K562 treated with DMSO at 1 percent for 48 hours (cell line): ENCODE data around the gene WDHD1. TPM values are rescaled to one million over a fixed set of nuclear protein-coding genes. Genes with fewer than 3 reads are reported as not detected.

Experiments used
- total RNA-seq: library from RNA; unstranded; fragments of 300-600 nt; gene quantifications from 2 replicates; pipeline ENCODE4 v1.2.3, GENCODE V29; 2022; ENCODE audit warnings: low replicate concordance; ENCODE audit errors: extremely low read depth

The WDHD1 gene, protein sequence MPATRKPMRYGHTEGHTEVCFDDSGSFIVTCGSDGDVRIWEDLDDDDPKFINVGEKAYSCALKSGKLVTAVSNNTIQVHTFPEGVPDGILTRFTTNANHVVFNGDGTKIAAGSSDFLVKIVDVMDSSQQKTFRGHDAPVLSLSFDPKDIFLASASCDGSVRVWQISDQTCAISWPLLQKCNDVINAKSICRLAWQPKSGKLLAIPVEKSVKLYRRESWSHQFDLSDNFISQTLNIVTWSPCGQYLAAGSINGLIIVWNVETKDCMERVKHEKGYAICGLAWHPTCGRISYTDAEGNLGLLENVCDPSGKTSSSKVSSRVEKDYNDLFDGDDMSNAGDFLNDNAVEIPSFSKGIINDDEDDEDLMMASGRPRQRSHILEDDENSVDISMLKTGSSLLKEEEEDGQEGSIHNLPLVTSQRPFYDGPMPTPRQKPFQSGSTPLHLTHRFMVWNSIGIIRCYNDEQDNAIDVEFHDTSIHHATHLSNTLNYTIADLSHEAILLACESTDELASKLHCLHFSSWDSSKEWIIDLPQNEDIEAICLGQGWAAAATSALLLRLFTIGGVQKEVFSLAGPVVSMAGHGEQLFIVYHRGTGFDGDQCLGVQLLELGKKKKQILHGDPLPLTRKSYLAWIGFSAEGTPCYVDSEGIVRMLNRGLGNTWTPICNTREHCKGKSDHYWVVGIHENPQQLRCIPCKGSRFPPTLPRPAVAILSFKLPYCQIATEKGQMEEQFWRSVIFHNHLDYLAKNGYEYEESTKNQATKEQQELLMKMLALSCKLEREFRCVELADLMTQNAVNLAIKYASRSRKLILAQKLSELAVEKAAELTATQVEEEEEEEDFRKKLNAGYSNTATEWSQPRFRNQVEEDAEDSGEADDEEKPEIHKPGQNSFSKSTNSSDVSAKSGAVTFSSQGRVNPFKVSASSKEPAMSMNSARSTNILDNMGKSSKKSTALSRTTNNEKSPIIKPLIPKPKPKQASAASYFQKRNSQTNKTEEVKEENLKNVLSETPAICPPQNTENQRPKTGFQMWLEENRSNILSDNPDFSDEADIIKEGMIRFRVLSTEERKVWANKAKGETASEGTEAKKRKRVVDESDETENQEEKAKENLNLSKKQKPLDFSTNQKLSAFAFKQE
- not detected in 2 replicates for total RNA-seq

DNA sequence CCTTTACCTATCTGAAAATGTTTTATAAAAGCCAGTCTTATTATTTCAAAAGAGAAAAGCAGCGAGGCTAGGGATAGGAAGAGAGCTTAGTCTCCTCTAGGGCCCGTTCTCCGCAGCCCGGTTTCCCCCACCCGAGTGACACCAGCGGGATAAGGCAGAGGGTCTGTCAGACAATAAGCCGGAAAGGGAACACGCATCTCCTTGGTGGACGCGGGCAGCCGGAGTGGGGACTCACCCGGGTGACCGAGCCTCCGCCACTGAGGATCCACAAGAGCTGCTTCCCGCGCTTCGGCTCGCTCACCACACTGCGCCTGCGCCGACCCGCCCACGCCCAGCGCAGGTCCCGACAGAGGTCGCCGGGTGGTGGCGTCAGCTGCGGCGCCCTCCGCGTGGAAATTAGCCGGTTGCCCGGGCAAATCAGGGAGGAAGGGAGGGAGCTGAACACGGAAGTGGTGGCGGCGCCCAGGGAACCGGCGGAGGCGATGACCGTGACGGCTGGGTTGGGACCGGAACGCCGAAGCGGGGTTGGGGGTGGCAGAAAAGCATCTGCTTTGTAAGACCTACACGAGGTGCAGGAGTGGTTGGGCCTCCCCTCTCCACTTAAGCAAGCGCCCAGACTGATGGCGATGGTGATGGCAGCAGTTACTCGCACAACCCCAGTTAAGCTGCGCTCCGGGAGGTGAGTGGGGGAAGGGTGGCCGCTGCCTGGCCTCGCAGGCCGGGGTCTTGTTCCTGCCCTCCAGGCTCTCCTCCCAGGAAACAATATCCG is at the start of gene WDHD1, which contains the start of gene SOCS4:
WDHD1 (minus strand) TSS at position 307 of the 769 bp plus-strand sequence. CDS start 312 bp downstream, outside the sequence.
SOCS4 (plus strand) TSS at position 444 of the 769 bp plus-strand sequence. CDS start 15,806 bp downstream, outside the sequence.

DNA sequence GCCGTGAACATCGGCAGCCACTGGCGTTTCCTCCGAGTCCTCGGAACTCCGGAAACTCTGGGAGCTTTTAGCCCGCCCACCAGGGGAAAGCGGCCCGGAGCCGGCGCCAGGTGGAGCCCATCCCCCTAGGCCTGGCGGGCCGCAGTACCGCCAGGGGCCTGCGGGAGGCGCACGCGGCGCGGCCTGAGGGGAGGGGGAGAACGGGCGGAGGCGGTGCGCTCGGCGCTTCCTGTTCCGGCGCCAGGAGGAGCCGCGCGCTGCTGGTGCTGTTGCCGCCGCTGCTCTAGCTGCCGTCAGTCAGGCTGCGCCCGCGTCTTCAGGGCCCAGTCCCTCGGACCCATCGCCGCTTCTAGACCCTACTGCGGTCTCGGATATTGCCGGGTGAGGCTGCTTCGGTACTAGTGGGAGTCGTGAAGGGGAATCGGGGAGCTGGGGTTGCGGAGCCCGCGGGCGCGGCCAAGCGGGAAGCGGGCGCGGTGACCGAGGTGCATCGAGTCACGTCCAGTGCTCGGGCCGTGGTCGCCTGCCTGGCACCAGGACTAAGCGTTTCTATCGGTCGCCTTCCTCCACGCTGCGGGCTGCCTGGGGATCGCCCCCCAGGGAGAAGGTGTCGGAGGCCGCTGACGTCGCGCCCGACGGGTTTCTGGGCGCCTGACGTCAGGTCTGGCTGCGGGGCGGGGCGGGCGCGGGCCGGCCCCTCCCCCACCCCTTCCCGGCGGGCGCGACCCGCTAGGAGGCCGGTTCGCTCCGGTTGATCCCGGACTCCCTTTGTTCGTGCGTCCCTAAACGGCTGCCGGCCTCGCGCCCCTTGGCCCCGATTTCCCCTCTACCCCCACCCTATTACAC is 24.7 kb upstream of the WDHD1 start, which contains the start of gene MAPK1IP1L:
MAPK1IP1L (plus strand) TSS at position 225 of the 846 bp plus-strand sequence. CDS start 10,037 bp downstream, outside the sequence.

DNA sequence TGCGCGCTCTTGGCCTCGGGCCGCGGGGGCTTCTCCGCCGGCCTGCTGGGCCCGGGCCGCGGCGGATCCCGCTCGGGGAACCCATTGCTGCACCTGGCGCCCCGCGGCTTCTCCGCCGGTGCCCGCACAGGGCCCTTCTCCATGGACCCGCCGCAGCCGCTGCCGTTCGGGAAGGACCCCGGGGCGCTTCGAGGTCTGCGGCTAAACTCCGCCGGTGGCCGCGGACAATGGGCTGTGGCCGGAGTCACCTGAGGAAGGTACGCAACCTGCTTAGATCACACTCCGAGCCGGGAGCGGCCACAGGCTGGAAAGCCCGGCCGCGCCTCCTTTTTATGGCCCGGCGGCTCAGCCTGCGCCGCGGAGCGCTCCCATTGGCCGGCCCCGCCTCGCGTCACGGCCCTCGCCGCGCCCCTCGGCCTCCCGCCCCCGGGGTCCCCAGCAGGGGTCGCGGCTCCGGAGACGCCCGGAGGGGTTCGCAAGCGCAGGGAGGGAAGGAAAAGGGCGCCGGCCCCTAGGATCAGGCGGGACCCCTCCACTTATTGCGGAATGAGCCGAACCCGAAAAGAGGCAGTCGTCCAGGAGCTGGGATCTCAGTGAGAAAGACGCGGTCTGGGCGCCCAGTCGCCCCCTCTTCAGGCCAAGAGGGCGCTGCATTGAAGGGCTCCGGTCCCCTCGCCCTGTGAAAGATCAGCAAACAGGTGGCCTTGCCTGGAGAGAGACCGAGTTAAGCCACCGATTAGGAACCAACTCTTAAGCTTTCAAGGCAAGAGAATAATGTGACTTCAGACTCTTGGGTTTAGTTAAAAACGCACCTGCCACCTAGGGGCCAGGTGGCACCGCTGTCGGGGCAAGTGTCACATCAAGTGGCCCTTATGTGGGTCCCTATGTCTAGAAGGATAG is 124.1 kb downstream of the WDHD1 start, which contains the start of gene GCH1:
GCH1 (minus strand) TSS at position 306 of the 900 bp plus-strand sequence; CDS start at position 143, 163 bp downstream.

Other genes with a start within 250 kb of the WDHD1 start
- not detected in 2 replicates for gene GCH1, start 124.3 kb downstream of the WDHD1 start, total RNA-seq
- gene SOCS4, start 137 bp upstream of the WDHD1 start, total RNA-seq, result not detected in 2 replicates
- gene MAPK1IP1L, start 24.5 kb upstream of the WDHD1 start, total RNA-seq, result not detected in 2 replicates
- gene LGALS3, start 102.2 kb upstream of the WDHD1 start, total RNA-seq, result not detected in 2 replicates
- gene DLGAP5, start 164.5 kb upstream of the WDHD1 start, total RNA-seq, result not detected in 2 replicates
- gene FBXO34, start 244.3 kb upstream of the WDHD1 start, total RNA-seq, result not detected in 2 replicates